Lower leg skin (tissue), 3 donors: ENCODE results near the gene B3GALT5.

Experiments used
- POLR2A ChIP-seq, 2 donors: fragments of 450-650 bp; IDR thresholded peaks; one replicate each; pipeline ENCODE4 v1.6.1; 2016 to 2017; ENCODE audit warnings: antibody characterized with exemption in 2 of 2, mild to moderate bottlenecking in 1 of 2, moderate library complexity in 1 of 2
- TF ChIP-seq, protein P1 (sequence below), 3 donors: fragments of 450-650 bp; IDR thresholded peaks; one replicate each; pipeline ENCODE4 v1.5.1; 2016; ENCODE audit warnings: antibody characterized with exemption in 3 of 3, mild to moderate bottlenecking in 3 of 3, moderate library complexity in 2 of 3

DNA sequence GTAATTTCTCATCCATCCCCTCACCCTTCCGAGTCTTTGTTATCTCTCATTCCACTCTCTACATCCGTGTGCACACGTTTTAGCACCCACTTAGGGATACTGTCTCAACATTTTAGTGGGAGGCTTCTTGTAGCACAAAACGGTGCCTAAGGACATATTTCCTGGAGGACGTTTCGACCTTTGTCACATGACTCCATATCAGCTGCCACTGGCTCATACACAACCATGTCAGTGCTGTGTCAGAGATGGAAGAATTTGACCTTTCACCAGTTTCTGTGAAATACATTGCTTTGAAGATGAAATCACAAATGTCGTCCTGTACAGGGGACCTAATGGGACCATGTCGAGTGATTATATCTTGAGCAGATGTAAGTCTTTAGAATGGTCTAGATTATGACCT, 15.6 kb downstream of the B3GALT5 start:
- TF ChIP-seq, protein P1, sequence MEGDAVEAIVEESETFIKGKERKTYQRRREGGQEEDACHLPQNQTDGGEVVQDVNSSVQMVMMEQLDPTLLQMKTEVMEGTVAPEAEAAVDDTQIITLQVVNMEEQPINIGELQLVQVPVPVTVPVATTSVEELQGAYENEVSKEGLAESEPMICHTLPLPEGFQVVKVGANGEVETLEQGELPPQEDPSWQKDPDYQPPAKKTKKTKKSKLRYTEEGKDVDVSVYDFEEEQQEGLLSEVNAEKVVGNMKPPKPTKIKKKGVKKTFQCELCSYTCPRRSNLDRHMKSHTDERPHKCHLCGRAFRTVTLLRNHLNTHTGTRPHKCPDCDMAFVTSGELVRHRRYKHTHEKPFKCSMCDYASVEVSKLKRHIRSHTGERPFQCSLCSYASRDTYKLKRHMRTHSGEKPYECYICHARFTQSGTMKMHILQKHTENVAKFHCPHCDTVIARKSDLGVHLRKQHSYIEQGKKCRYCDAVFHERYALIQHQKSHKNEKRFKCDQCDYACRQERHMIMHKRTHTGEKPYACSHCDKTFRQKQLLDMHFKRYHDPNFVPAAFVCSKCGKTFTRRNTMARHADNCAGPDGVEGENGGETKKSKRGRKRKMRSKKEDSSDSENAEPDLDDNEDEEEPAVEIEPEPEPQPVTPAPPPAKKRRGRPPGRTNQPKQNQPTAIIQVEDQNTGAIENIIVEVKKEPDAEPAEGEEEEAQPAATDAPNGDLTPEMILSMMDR (IDR thresholded peaks at IDR 0.05) = no peak
- no peak for TF ChIP-seq POLR2A (IDR thresholded peaks at IDR 0.05)
